Kidney (tissue), 14 donors: ENCODE data around the gene RHAG. TPM values are rescaled to one million over a fixed set of nuclear protein-coding genes. Genes with fewer than 3 reads are reported as not detected.
"Not testable (repeated sequence)": the region's sequence is repeated elsewhere in the genome, so short reads cannot be mapped to it uniquely, and the experiment has no call there.

Source experiments
- DNase-seq, 5 donors: peaks; one replicate each; pipeline ENCODE4 v3.0.0-alpha.2; 2013 to 2020
- FAIRE-seq: peaks from 2 replicates; lab custom pipeline; 2012; peaks lifted over from hg19 to GRCh38; lab: Jason Lieb, UNC
- H3K27ac ChIP-seq, 2 donors: one replicate each; pipeline ENCODE4 v1.7.0; 2013; ENCODE audit warnings: low read depth in 2 of 2, low read length in 2 of 2, inconsistent platforms in 1 of 2
- H3K27me3 ChIP-seq: one replicate; pipeline ENCODE4 v1.7.1; 2013; ENCODE audit warnings: low read length, inconsistent platforms; ENCODE audit not compliant: control insufficient read depth, insufficient read depth
- H3K36me3 ChIP-seq, 3 donors: one replicate each; pipeline versions ENCODE4 v1.7.0 to v1.7.1; 2013; ENCODE audit warnings: low read length in 3 of 3, control low read depth in 1 of 3, inconsistent platforms in 1 of 3; ENCODE audit not compliant: insufficient read depth in 3 of 3, control insufficient read depth in 2 of 3
- H3K4me1 ChIP-seq, 3 donors: one replicate each; pipeline versions ENCODE4 v1.7.0 to v1.7.1; 2013; ENCODE audit warnings: low read length in 3 of 3, inconsistent platforms in 1 of 3, low read depth in 1 of 3; ENCODE audit not compliant: control insufficient read depth in 2 of 3, insufficient read depth in 2 of 3
- H3K4me3 ChIP-seq, 3 donors: one replicate each; pipeline versions ENCODE4 v1.7.0 to v1.8.1; 2013; ENCODE audit warnings: low read length in 3 of 3, control low read depth in 1 of 3, inconsistent platforms in 1 of 3
- H3K9ac ChIP-seq, 3 donors: one replicate each; pipeline versions ENCODE4 v1.7.0 to v1.7.1; 2013; ENCODE audit warnings: low read length in 3 of 3, control low read depth in 1 of 3, inconsistent platforms in 1 of 3
- H3K9me3 ChIP-seq, 3 donors: one replicate each; pipeline versions ENCODE4 v1.7.0 to v1.7.1; 2013; ENCODE audit warnings: low read length in 3 of 3, control low read depth in 1 of 3, inconsistent platforms in 1 of 3; ENCODE audit not compliant: control insufficient read depth in 2 of 3, insufficient read depth in 1 of 3
- CTCF ChIP-seq: IDR thresholded peaks from 3 replicates; pipeline ENCODE4 v1.5.1; 2012; ENCODE audit warnings: mild to moderate bottlenecking, moderate library complexity, borderline replicate concordance; ENCODE audit not compliant: insufficient read depth; ENCODE audit errors: extremely low read depth
- intact Hi-C: fragments of 100-400 bp; cut with DNase I; formaldehyde crosslinking; loops from one replicate; pipeline ENCODE4 v1.11.1; 2022
- polyA plus RNA-seq: library from polyadenylated mRNA; stranded (reverse); fragments of 350-450 nt; fragmentation: Illumina TruSeq; extraction: RNeasy Lipid Tissue Mini Kit (QIAGEN cat#74804); gene quantifications from one replicate; pipeline ENCODE4 v1.2.3, GENCODE V29; 2014; ENCODE audit warnings: low read depth, low replicate concordance; ENCODE audit not compliant: insufficient read depth
- total RNA-seq: library from RNA; stranded (reverse); fragmentation: NEBNext Ultra II Directional; extraction: Animal tissue kit (Norgen Biotek cat#: 25700); gene quantifications from one replicate; pipeline ENCODE4 v1.2.1, GENCODE V29; 2021
- donor health status: control.
- donor health status: control.
- donor health status: control.
- donor health status: control.
- donor health status: control.
- donor health status: DM: yes; HTN: yes; CAD: no.
- donor health status: Normal renal cell carcinoma (clear cell type).

The RHAG gene
- total and polyA plus RNA-seq, 2 donors from 2014 or later, result not detected

GRCh38 chr6:49609285-49609684 is 27.4 kb downstream of the RHAG start:
- DNase-seq, result no peak
- intact Hi-C loops, result no loop called here
- no peak for FAIRE-seq

GRCh38 chr6:49608275-49608674 is 28.4 kb downstream of the RHAG start:
- not testable (repeated sequence) for FAIRE-seq

More at GRCh38 chr6:49609285-49609684, 27.4 kb downstream of the RHAG start:
- TF ChIP-seq CTCF, result no peak
- Histone ChIP-seq H3K9ac (no peak overlapping the region), H3K36me3 (no peaks in the 10 kb centered on the region), H3K4me3 (no peak overlapping the region), H3K4me1 (no peaks in the 10 kb centered on the region), H3K27ac (no peak overlapping the region), H3K27me3 (no peaks in the 10 kb centered on the region), H3K9me3 (no peaks in the 10 kb centered on the region)

GRCh38 chr6:49607391-49607982 is 29.2 kb downstream of the RHAG start:
- H3K9ac ChIP-seq, result no peak overlapping the region
- intact Hi-C loops, result no loop called here
- TF ChIP-seq CTCF, result no peak
- H3K27ac ChIP-seq, result no peak overlapping the region
- no peaks in the 10 kb centered on the region for H3K4me1 ChIP-seq
- H3K36me3 ChIP-seq, result no peaks in the 10 kb centered on the region
- H3K9me3 ChIP-seq, result no peaks in the 10 kb centered on the region
- DNase-seq, result no peak
- no peak for FAIRE-seq
- H3K27me3 ChIP-seq, result no peaks in the 10 kb centered on the region
- H3K4me3 ChIP-seq, result no peak overlapping the region

More at GRCh38 chr6:49608275-49608674, 28.4 kb downstream of the RHAG start:
- H3K9ac ChIP-seq, intact Hi-C loops, H3K36me3 ChIP-seq, H3K27me3 ChIP-seq, H3K4me1 ChIP-seq, DNase-seq, H3K9me3 ChIP-seq, H3K4me3 ChIP-seq, H3K27ac ChIP-seq: not testable (repeated sequence)

GRCh38 chr6:49606721-49607390 is 29.8 kb downstream of the RHAG start:
- Histone ChIP-seq H3K9me3 (no peaks in the 10 kb centered on the region), H3K27ac (no peak overlapping the region), H3K4me1 (no peaks in the 10 kb centered on the region), H3K27me3 (no peaks in the 10 kb centered on the region), H3K36me3 (no peaks in the 10 kb centered on the region), H3K4me3 (no peak overlapping the region), H3K9ac (no peak overlapping the region)
- intact Hi-C loops, result no loop called here
- peak; percentile 77 for TF ChIP-seq CTCF
- FAIRE-seq, result peak; percentile 55
- peak in 4 of 5 donors; percentile 14 to 94 (median 62) for DNase-seq

- not testable (repeated sequence) for DNase-seq, FAIRE-seq
Observed at GRCh38 chr6:49604080-49604479, 32.6 kb downstream of the RHAG start.

DNA sequence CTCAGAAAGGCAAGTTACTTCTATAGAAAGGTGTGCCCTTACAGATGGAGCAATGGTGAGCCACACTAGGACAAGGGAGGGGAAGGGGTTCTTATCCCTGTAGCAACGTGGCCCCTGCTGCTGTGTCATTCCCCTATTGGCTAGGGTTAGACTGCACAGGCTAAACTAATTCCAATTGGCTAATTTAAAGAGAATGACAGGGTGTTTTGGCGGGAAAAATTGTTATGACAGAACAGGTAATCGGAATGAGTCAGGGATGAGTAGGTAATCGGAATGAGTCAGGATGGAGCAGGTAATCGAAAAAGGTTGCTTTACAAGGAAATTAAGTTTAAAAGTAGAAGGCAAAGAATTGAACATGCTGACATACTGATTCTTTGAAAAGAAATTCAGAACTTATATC is 49.4 kb downstream of the RHAG start:
- intact Hi-C loops, DNase-seq, FAIRE-seq, H3K27ac ChIP-seq, H3K9ac ChIP-seq, H3K36me3 ChIP-seq, H3K4me3 ChIP-seq, H3K4me1 ChIP-seq, H3K9me3 ChIP-seq, H3K27me3 ChIP-seq: not testable (repeated sequence)

More at GRCh38 chr6:49604080-49604479, 32.6 kb downstream of the RHAG start:
- H3K27me3 ChIP-seq, H3K4me1 ChIP-seq, H3K36me3 ChIP-seq, H3K4me3 ChIP-seq, H3K27ac ChIP-seq, intact Hi-C loops, H3K9ac ChIP-seq, H3K9me3 ChIP-seq: not testable (repeated sequence)
